Activated CD4-positive, alpha-beta T cell treated with anti-CD3 and anti-CD28 coated beads, Interleukin-2, amount 10 ng/mL, durations not matched to agents 24 days and 14 days (primary cell): ENCODE data around the gene ZFR. TPM values are rescaled to one million over a fixed set of nuclear protein-coding genes. Genes with fewer than 3 reads are reported as not detected.
"Not testable (repeated sequence)": the region's sequence is repeated elsewhere in the genome, so short reads cannot be mapped to it uniquely, and the experiment has no call there.

Experiments used
- DNase-seq: peaks from one replicate; pipeline ENCODE4 v3.0.0; 2022
- H3K27ac Mint-ChIP-seq: one replicate; pipeline ENCODE4 v1.8.0; 2022; ENCODE audit warnings: mild to moderate bottlenecking, mixed read lengths
- H3K27me3 Mint-ChIP-seq: one replicate; pipeline ENCODE4 v1.8.0; 2022; ENCODE audit warnings: mixed read lengths
- H3K36me3 Mint-ChIP-seq: one replicate; pipeline ENCODE4 v1.8.0; 2022; ENCODE audit warnings: low read depth, mild to moderate bottlenecking, mixed read lengths
- H3K4me1 Mint-ChIP-seq: one replicate; pipeline ENCODE4 v1.8.0; 2021; ENCODE audit warnings: mixed read lengths
- H3K4me3 Mint-ChIP-seq: one replicate; pipeline ENCODE4 v1.8.0; 2022; ENCODE audit warnings: mild to moderate bottlenecking, moderate library complexity, mixed read lengths
- H3K9me3 Mint-ChIP-seq: one replicate; pipeline ENCODE4 v1.8.0; 2021; ENCODE audit warnings: mixed read lengths
- intact Hi-C: fragments of 100-400 bp; cut with micrococcal nuclease; formaldehyde crosslinking; loops from one replicate; pipeline ENCODE4 v1.15.1; 2023
- total RNA-seq: library from RNA; stranded (reverse); gene quantifications from 2 replicates; pipeline ENCODE4 v1.2.3, GENCODE V29; 2022

ZFR gene
- total RNA-seq, 1 donor from 2014 or later, result 68.1 TPM

DNA sequence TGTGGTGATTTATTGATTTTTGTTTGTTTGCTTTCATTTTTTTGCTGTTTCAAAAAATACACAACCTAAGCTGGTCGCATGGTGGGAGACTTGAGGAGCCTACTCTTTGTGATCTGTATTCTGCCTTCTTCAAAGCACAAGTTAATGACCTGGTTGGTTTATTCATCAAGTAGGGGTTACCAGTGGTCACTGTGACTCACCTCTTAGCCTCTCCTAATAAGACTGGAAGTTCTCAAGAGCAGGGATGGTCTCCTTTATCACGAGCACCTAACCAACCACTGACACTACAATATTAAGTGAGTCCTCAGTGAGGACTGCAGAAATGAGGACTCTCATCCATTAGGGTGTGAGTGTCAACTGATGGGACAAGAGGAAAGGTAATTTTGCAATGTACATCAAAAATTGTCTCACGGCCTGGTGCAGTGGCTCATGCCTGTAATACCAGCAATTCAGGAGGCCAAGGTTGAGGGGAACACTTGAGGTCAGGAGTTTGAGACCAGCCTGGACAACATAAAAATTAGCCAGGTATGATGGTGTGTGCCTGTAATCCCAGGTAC is 118.2 kb downstream of the ZFR start:
- Mint-ChIP-seq H3K4me1 (peaks cover 4% of the 10 kb centered on the region), H3K9me3 (peaks cover 3% of the 10 kb centered on the region), H3K27me3 (no peaks in the 10 kb centered on the region), H3K36me3 (no peaks in the 10 kb centered on the region), H3K27ac (no peak overlapping the region), H3K4me3 (no peak overlapping the region)
- no peak for DNase-seq
- intact Hi-C loops, result loop anchor here (5.0 kb wide), 1 partner anchor 154 kb away; the partner anchor contains the start of gene GOLPH3

DNA sequence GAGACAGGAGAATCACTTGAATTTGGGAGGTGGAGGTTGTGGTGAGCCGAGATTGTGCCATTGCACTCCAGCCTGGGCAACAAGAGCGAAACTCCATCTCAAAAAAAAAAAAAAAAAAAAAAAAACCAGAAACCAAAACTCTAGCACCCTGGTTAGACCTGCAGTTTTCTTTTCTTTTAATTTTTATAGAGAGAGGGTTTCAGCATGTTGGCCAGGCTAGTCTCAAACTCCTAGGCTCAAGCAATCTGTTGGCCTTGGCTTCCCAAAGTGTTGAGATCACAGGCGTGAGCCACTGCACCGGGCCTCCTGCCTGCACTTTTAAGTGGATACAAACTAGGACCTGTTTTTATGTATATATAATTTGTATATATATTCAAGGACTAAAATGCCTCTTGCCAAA is 118.9 kb downstream of the ZFR start:
- no peaks in the 10 kb centered on the region for H3K36me3 Mint-ChIP-seq
- H3K4me3 Mint-ChIP-seq, result no peak overlapping the region
- peaks cover 4% of the 10 kb centered on the region for H3K4me1 Mint-ChIP-seq
- no peak overlapping the region for H3K27ac Mint-ChIP-seq
- intact Hi-C loops, result loop anchor here (5.0 kb wide), 1 partner anchor 153 kb away; the partner anchor contains the start of gene GOLPH3
- peaks cover 3% of the 10 kb centered on the region for H3K9me3 Mint-ChIP-seq
- no peaks in the 10 kb centered on the region for H3K27me3 Mint-ChIP-seq
- DNase-seq, result no peak

DNA sequence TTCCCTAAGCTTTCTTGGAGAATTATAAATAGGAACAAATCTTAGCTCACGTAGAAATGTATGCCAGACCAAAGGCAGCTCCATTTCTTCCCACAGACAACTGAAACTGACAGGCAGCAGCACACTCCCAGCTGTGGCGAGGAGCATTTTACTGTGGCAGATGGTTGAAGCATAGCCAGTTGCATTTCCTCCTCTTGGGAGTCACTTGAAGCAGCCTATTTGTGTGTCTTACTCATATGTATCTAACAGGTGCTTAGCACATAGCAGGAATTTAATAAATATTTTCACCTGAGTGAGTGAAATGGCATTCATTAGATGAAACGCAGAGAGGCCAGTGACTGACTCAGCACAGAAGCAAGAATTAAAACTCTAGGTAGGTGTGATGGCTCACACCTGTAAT is 119.5 kb downstream of the ZFR start:
- no peak overlapping the region for H3K4me3 Mint-ChIP-seq
- DNase-seq, result no peak
- H3K4me1 Mint-ChIP-seq, result peaks cover 4% of the 10 kb centered on the region
- no peak overlapping the region for H3K27ac Mint-ChIP-seq
- H3K36me3 Mint-ChIP-seq, result no peaks in the 10 kb centered on the region
- intact Hi-C loops, result loop anchor here (5.0 kb wide), 1 partner anchor 153 kb away; the partner anchor contains the start of gene GOLPH3
- no peaks in the 10 kb centered on the region for H3K27me3 Mint-ChIP-seq
- peaks cover 3% of the 10 kb centered on the region for H3K9me3 Mint-ChIP-seq

DNA sequence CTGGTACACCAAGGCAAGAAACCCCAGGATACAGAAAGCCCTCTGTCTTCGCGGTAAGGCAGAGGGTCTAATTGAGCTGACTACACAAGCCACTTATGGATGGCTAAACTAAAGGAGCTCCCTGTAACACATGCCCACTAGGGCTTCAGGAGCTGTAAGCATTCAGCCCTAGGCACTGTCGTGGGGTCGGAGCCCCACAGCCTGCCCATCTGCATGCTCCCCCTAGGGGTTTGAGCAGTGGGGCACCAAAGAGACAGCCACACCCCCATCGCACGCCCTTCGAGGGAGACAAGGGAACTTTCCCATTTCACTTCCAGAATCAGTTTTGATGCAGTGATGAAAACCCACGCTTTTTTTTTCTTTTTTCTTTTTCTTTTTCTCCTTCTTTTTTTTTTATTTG is 120.8 kb downstream of the ZFR start:
- intact Hi-C loops, result no loop called here
- Mint-ChIP-seq H3K4me3 (no peak overlapping the region), H3K4me1 (no peaks in the 10 kb centered on the region)

DNA sequence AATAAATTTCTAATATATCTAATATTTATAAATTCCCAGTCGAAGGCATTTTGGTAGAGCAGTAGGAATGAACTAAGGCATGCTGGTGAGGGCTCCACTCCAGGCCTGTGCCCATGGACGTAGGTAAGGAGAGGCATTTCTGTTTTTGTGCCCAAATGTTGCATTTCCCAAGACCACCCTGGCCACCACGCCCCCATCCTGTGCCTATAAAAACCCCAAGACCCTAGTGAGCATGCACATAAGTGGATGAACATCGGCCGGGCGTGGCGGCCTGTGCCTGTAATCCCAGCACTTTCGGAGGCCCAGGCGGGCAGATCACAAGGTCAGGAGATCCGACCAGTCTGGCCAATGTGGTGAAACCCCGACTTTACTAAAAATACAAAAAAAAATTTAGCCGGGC is 121.7 kb downstream of the ZFR start:
- no peaks in the 10 kb centered on the region for H3K27me3 Mint-ChIP-seq
- no peaks in the 10 kb centered on the region for H3K4me1 Mint-ChIP-seq
- intact Hi-C loops, result no loop called here
- peaks cover 3% of the 10 kb centered on the region for H3K9me3 Mint-ChIP-seq
- no peak overlapping the region for H3K27ac Mint-ChIP-seq
- no peak overlapping the region for H3K4me3 Mint-ChIP-seq
- no peak for DNase-seq
- no peaks in the 10 kb centered on the region for H3K36me3 Mint-ChIP-seq

More for the DNA sequence above, 120.8 kb downstream of the ZFR start:
- Mint-ChIP-seq H3K27me3 (no peaks in the 10 kb centered on the region), H3K9me3 (peaks cover 3% of the 10 kb centered on the region), H3K27ac (no peak overlapping the region), H3K36me3 (no peaks in the 10 kb centered on the region)
- no peak for DNase-seq

DNA sequence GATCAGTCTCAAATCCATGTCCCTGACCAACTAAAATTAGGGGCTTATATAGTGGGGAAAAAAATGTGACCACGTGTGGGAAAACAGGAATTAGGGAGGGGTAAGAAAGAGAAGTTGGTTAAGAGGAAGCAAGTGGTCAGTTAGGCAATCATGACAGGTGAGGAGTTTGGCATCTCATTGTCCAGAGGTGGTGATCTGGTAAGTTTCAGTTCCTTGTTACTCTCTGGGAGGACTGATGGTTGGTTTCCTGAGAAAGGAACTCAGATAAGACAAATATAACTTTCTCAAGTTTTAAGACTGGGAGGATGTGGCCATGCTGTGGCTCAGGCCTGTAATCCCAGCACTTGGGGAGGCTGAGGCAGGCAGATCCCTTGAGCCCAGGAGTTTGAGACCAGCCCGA is 122.8 kb downstream of the ZFR start:
- DNase-seq, H3K36me3 Mint-ChIP-seq, H3K4me1 Mint-ChIP-seq, H3K4me3 Mint-ChIP-seq, intact Hi-C loops, H3K9me3 Mint-ChIP-seq, H3K27me3 Mint-ChIP-seq, H3K27ac Mint-ChIP-seq: not testable (repeated sequence)

DNA sequence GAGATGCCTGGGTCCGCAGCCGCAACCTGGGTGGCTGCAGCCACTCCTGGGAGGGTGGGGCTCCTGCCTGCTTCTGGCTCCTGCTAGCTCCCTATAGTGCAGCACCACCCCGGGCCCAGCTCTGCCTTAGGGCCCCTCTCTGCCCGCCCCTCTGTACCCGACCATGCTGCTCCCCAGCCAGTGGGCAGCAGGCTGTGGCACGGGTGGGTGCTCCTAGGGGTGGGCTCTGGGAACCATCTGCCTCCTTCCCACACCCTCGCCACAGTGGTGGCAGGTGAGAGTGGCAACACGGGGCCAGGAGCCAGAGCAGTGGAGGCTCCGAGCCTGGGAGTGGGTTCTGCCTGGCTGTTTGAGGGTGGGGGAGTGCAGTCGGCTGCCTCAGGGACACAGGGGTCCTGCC is 124.0 kb downstream of the ZFR start:
- peaks cover 3% of the 10 kb centered on the region for H3K9me3 Mint-ChIP-seq
- no peak overlapping the region for H3K4me3 Mint-ChIP-seq
- intact Hi-C loops, result no loop called here
- H3K36me3 Mint-ChIP-seq, result no peaks in the 10 kb centered on the region
- H3K4me1 Mint-ChIP-seq, result no peaks in the 10 kb centered on the region
- no peaks in the 10 kb centered on the region for H3K27me3 Mint-ChIP-seq
- DNase-seq, result no peak
- H3K27ac Mint-ChIP-seq, result no peak overlapping the region

DNA sequence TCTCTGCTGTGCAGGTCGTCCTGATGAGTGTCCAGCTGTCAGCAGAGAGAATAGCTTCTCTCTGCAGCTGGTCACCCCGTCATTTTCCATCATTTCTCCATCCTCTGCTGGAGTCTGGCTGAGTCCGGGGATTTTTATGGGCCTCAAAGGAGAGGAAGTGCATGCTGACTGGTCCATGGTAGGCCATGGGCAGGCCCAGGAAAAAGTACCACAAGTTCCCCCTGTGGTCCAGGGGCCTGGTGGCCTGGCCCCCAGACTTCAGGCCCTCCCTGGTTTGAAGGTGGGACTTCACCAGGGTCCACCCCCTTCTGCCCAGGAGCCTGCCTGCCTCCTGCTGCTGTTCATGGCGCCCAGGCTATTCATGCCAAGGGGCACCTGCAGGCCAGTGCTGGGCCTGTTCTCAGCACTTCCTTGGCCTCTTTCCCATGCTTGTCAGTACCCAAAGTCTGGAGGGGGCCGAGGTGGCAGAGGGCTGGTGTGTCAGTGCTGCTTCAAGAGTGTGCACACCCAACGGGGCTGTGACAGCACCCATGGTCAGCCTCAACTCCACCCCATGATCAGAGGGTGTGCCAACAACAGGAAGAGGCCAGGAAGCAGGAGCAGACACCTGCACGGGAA is 124.5 kb downstream of the ZFR start:
- intact Hi-C loops, result no loop called here
- no peaks in the 10 kb centered on the region for H3K4me1 Mint-ChIP-seq
- DNase-seq, result no peak
- H3K4me3 Mint-ChIP-seq, result no peak overlapping the region
- no peaks in the 10 kb centered on the region for H3K27me3 Mint-ChIP-seq
- H3K27ac Mint-ChIP-seq, result no peak overlapping the region
- H3K36me3 Mint-ChIP-seq, result no peaks in the 10 kb centered on the region
- peaks cover 3% of the 10 kb centered on the region for H3K9me3 Mint-ChIP-seq

DNA sequence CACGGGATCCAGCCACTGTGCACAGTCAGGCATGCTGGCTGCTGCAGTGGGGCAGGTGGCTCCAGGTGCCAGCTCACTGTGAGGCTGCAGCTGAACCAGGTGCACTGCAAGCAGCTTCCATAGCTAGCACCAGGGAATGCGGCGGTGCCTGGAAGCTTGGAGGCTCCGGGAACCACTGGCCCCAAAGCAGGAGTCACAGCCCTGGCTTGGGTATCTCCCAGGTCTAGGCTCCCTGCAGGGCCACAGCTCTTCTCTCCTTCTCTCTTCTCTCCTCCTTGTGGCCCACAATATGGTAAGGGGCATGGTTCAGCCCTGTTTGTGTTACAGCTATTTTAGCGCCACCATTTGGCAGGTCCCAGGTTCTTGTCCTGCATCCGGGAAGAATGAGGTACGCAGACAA is 125.1 kb downstream of the ZFR start:
- Mint-ChIP-seq H3K4me3 (no peak overlapping the region), H3K4me1 (peaks cover under 1% of the 10 kb centered on the region), H3K9me3 (peaks cover 3% of the 10 kb centered on the region), H3K27me3 (no peaks in the 10 kb centered on the region), H3K36me3 (no peaks in the 10 kb centered on the region), H3K27ac (no peak overlapping the region)
- intact Hi-C loops, result no loop called here
- DNase-seq, result no peak

DNA sequence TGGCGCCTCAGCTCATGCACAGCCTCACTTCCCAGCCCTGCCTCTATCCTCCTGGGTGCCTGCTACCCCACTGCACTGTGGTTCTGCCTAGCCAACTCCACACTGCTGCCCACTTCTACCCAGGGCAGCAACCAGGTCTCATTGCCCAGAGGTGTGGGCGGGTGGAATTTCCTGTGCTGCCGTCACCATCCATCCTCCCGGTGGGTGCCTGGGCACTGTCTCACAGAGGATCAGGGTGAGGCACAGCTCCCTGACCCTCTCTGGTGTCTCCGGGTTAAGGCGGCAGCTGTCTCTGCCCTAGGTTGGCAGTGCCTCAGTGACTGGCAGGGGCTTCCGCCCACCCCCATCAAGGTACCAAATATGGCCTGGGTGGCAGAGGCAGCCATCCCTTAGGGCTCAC is 127.5 kb downstream of the ZFR start:
- H3K36me3 Mint-ChIP-seq, result peaks cover under 1% of the 10 kb centered on the region
- no peaks in the 10 kb centered on the region for H3K27me3 Mint-ChIP-seq
- intact Hi-C loops, result no loop called here
- H3K9me3 Mint-ChIP-seq, result peaks cover 3% of the 10 kb centered on the region
- no peak overlapping the region for H3K27ac Mint-ChIP-seq
- H3K4me3 Mint-ChIP-seq, result no peak overlapping the region
- DNase-seq, result no peak
- H3K4me1 Mint-ChIP-seq, result peaks cover 5% of the 10 kb centered on the region

DNA sequence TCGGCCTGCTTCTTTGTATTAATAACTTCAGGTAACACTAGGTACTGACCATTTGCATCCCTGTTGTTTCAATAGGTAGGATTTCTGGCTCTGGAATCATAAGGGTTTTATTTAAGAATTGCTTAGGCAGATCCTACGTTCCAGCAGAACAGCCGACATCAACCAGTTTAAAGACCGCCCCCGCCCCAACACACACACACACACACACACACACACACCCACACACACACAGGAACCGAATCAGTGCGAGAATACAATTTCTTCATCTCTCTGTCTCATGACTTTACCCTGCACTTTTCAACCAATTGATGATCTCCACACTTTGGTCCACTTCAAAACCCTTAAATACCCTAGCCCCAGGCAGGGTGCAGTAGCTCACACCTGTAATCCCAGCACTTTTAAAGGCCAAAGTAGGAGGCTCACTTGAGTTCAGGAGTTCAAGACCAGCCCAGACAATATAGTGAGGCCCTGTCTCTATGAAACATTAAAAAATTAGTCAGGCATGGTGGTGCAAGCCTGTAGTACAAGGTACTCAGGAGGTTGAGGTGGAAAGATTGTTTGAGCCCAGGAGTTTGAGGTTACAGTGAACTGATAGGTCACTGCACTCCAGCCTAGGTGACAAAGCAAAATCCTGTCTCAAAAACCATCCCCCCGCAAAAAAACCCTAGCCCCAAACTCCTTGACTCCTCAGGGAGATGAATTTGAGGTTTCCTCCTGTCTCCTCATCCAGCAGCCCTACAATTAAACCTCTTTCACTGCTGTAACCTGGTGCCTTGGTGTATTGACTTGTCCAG is 129.1 kb downstream of the ZFR start:
- Mint-ChIP-seq H3K27me3 (no peaks in the 10 kb centered on the region), H3K4me1 (peaks cover 17% of the 10 kb centered on the region), H3K27ac (no peak overlapping the region), H3K4me3 (no peak overlapping the region), H3K36me3 (peaks cover 9% of the 10 kb centered on the region), H3K9me3 (no peaks in the 10 kb centered on the region)
- intact Hi-C loops, result no loop called here
- no peak for DNase-seq

DNA sequence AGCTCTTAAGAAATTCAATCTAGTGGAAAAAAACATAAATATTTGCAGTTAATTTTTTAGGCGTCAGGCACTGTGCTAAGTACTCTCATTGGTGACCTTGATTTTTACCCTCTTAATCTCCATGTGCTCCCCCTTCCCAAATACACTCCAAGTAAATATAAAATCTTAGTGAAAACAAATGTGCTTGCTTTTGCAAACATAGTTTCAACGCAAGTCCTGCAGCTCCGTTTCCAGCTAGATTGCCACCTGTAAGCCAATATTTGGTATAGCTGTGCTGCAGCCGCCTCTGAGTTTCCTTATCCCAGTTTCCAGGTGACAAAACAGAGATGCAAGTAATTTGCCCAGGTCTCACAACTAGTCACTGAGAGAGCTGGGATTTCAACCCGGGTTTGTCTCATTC is 129.9 kb downstream of the ZFR start:
- DNase-seq, result no peak
- Mint-ChIP-seq H3K36me3 (peaks cover 14% of the 10 kb centered on the region), H3K27me3 (no peaks in the 10 kb centered on the region), H3K9me3 (no peaks in the 10 kb centered on the region), H3K4me3 (peak overlapping the region; percentile 35), H3K4me1 (peaks cover 21% of the 10 kb centered on the region), H3K27ac (no peak overlapping the region)
- intact Hi-C loops, result loop anchor here (5.0 kb wide), 2 partner anchors 52 to 1128 kb away; partner anchors contain the start of gene TARS1

DNA sequence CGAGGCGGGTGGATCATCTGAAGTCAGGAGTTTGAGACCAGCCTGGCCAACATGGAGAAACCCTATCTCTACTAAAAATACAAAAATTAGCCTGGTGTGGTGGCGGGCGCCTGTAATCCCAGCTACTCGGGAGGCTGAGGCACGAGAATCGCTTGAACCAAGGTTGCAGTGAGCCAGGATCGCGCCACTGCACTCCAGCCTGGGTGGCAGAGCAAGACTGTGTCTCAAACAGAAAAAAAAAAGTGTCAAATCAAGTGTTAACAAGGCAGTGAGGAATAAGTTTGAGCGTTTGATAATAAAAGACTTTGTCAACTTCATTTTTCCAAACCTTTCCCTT is 130.4 kb downstream of the ZFR start:
- not testable (repeated sequence) for DNase-seq, H3K27me3 Mint-ChIP-seq, H3K27ac Mint-ChIP-seq, H3K9me3 Mint-ChIP-seq
- Mint-ChIP-seq H3K4me1 (peaks cover 25% of the 10 kb centered on the region), H3K4me3 (peak overlapping the region; percentile 35), H3K36me3 (peaks cover 20% of the 10 kb centered on the region)
- intact Hi-C loops, result loop anchor here (5.0 kb wide), 2 partner anchors 52 to 1128 kb away; partner anchors contain the start of gene TARS1
